Large intestine (tissue), 3 donors: Measurements from ENCODE around the gene KNTC1. TPM values are rescaled to one million over a fixed set of nuclear protein-coding genes. Genes with fewer than 3 reads are reported as not detected.
A peak's percentile ranks its signal among the peaks of the same experiment; 100 is the strongest.

ENCODE experiments used
- DNase-seq, 2 donors: peaks; one replicate each; pipeline versions ENCODE4 v3.0.0 to v3.0.0-alpha.2; 2013
- H3K27ac ChIP-seq: one replicate; pipeline ENCODE4 v1.5.1; 2013; ENCODE audit warnings: low read length
- H3K27me3 ChIP-seq: 2 replicates; pipeline ENCODE4 v1.6.1; 2013; ENCODE audit warnings: low read length; ENCODE audit not compliant: control insufficient read depth, insufficient read depth
- H3K36me3 ChIP-seq: 2 replicates; pipeline ENCODE4 v1.6.1; 2013; ENCODE audit warnings: low read length; ENCODE audit not compliant: control insufficient read depth, insufficient read depth
- H3K4me1 ChIP-seq: one replicate; pipeline ENCODE4 v1.6.1; 2013; ENCODE audit warnings: low read length; ENCODE audit not compliant: control insufficient read depth, insufficient read depth
- H3K4me3 ChIP-seq: one replicate; pipeline ENCODE4 v1.5.1; 2013; ENCODE audit warnings: low read length
- H3K9me3 ChIP-seq: one replicate; pipeline ENCODE4 v1.6.1; 2013; ENCODE audit warnings: mild to moderate bottlenecking, low read depth, low read length, moderate library complexity; ENCODE audit not compliant: control insufficient read depth
- WGBS: methylation state at CpG from one replicate; pipeline ENCODE4 v1.1.5; 2013; ENCODE audit warnings: low lambda C conversion rate; ENCODE audit not compliant: insufficient coverage; 5-methylcytosine and 5-hydroxymethylcytosine counted together
- polyA plus RNA-seq: library from polyadenylated mRNA; unstranded; fragments of 120-200 nt; gene quantifications from one replicate; pipeline ENCODE4 v1.2.1, GENCODE V29; 2013

KNTC1 gene
- polyA plus RNA-seq, 1 donor: 37.1 TPM

- Histone ChIP-seq H3K27me3 (no peaks in the 10 kb centered on the region), H3K4me3 (peak overlapping the region; percentile 53), H3K36me3 (peaks cover 29% of the 10 kb centered on the region), H3K27ac (no peak overlapping the region), H3K9me3 (no peaks in the 10 kb centered on the region), H3K4me1 (peaks cover 3% of the 10 kb centered on the region)
- peak in 1 of 2 donors; percentile 11 for DNase-seq
- WGBS: 5% methylated on average over 3 of the region's 8 CpGs
These were observed 3.0 kb upstream of the KNTC1 start for GRCh38 chr12:122523846-122524718.

- Histone ChIP-seq H3K4me1 (peaks cover 3% of the 10 kb centered on the region), H3K27me3 (no peaks in the 10 kb centered on the region), H3K4me3 (peak overlapping the region; percentile 89), H3K9me3 (no peaks in the 10 kb centered on the region), H3K27ac (peak overlapping the region; percentile 70), H3K36me3 (peaks cover 2% of the 10 kb centered on the region)
- WGBS: 0% methylated on average over 6 of the region's 21 CpGs
- DNase-seq: peak; percentile 12 to 61
These were observed 462 bp downstream of the KNTC1 start for GRCh38 chr12:122527478-122527944.

GRCh38 chr12:122528582-122528981 is 1.5 kb downstream of the KNTC1 start:
- H3K27me3 ChIP-seq: no peaks in the 10 kb centered on the region
- no peak for DNase-seq
- H3K27ac ChIP-seq: no peak overlapping the region
- H3K4me1 ChIP-seq: no peaks in the 10 kb centered on the region
- no peaks in the 10 kb centered on the region for H3K9me3 ChIP-seq
- no peak overlapping the region for H3K4me3 ChIP-seq
- WGBS: 100% methylated on average over 1 of the region's 7 CpGs
- H3K36me3 ChIP-seq: peaks cover 2% of the 10 kb centered on the region

GRCh38 chr12:122528992-122529391 is 1.9 kb downstream of the KNTC1 start:
- H3K27ac ChIP-seq: no peak overlapping the region
- H3K9me3 ChIP-seq: no peaks in the 10 kb centered on the region
- no peaks in the 10 kb centered on the region for H3K4me1 ChIP-seq
- no peak overlapping the region for H3K4me3 ChIP-seq
- DNase-seq: no peak
- no peaks in the 10 kb centered on the region for H3K27me3 ChIP-seq
- peaks cover 4% of the 10 kb centered on the region for H3K36me3 ChIP-seq
- WGBS: 100% methylated on average over 1 of the region's 6 CpGs

GRCh38 chr12:122533856-122534255 is 6.8 kb downstream of the KNTC1 start:
- no peaks in the 10 kb centered on the region for H3K27me3 ChIP-seq
- no peaks in the 10 kb centered on the region for H3K9me3 ChIP-seq
- H3K4me1 ChIP-seq: no peaks in the 10 kb centered on the region
- H3K27ac ChIP-seq: no peak overlapping the region
- H3K4me3 ChIP-seq: no peak overlapping the region
- no CpG with 5 or more reads among the region's 2 CpGs for WGBS
- DNase-seq: no peak
- H3K36me3 ChIP-seq: peaks cover 19% of the 10 kb centered on the region

- Histone ChIP-seq H3K4me1 (no peaks in the 10 kb centered on the region), H3K4me3 (no peak overlapping the region), H3K9me3 (no peaks in the 10 kb centered on the region), H3K27ac (no peak overlapping the region), H3K36me3 (peaks cover 23% of the 10 kb centered on the region), H3K27me3 (no peaks in the 10 kb centered on the region)
- DNase-seq: no peak
- 97% methylated on average over 4 of the region's 4 CpGs for WGBS
These were observed 10.0 kb downstream of the KNTC1 start for GRCh38 chr12:122537021-122537420.

- no peak overlapping the region for H3K27ac ChIP-seq
- H3K9me3 ChIP-seq: no peaks in the 10 kb centered on the region
- no peaks in the 10 kb centered on the region for H3K27me3 ChIP-seq
- H3K4me3 ChIP-seq: no peak overlapping the region
- H3K36me3 ChIP-seq: peaks cover 25% of the 10 kb centered on the region
- no peak for DNase-seq
- WGBS: no CpG with 5 or more reads among the region's 5 CpGs
- no peaks in the 10 kb centered on the region for H3K4me1 ChIP-seq
These were observed 11.4 kb downstream of the KNTC1 start for GRCh38 chr12:122538496-122538895.

GRCh38 chr12:122544537-122544936 is 17.5 kb downstream of the KNTC1 start:
- Histone ChIP-seq H3K27me3 (no peaks in the 10 kb centered on the region), H3K4me3 (no peak overlapping the region), H3K4me1 (no peaks in the 10 kb centered on the region), H3K36me3 (peaks cover 16% of the 10 kb centered on the region), H3K27ac (no peak overlapping the region), H3K9me3 (no peaks in the 10 kb centered on the region)
- 75% methylated on average over 1 of the region's 2 CpGs for WGBS
- no peak for DNase-seq

GRCh38 chr12:122545855-122546254 is 18.8 kb downstream of the KNTC1 start:
- no peak for DNase-seq
- no peak overlapping the region for H3K27ac ChIP-seq
- WGBS: no CpG with 5 or more reads among the region's 2 CpGs
- no peaks in the 10 kb centered on the region for H3K27me3 ChIP-seq
- H3K4me1 ChIP-seq: no peaks in the 10 kb centered on the region
- H3K9me3 ChIP-seq: no peaks in the 10 kb centered on the region
- no peak overlapping the region for H3K4me3 ChIP-seq
- peaks cover 15% of the 10 kb centered on the region for H3K36me3 ChIP-seq

GRCh38 chr12:122547330-122547729 is 20.3 kb downstream of the KNTC1 start:
- Histone ChIP-seq H3K27me3 (no peaks in the 10 kb centered on the region), H3K4me3 (no peak overlapping the region), H3K27ac (no peak overlapping the region), H3K4me1 (no peaks in the 10 kb centered on the region), H3K9me3 (no peaks in the 10 kb centered on the region), H3K36me3 (peaks cover 24% of the 10 kb centered on the region)
- no CpG with 5 or more reads among the region's 5 CpGs for WGBS
- no peak for DNase-seq
